HCT116 (cell line): Measurements from ENCODE around the gene ENPP6. TPM values are rescaled to one million over a fixed set of nuclear protein-coding genes. Genes with fewer than 3 reads are reported as not detected.

Experiments used
- ATAC-seq: fragments of 200-7000 bp; cut with Tn5 transposase; 2 replicates; pipeline ENCODE4 v1.9.1; 2020; ENCODE audit warnings: mild to moderate bottlenecking, moderate library complexity
- BruUV-seq: library from RNA; stranded (reverse); fragments of 400-500 nt; replicated peaks from 2 replicates; lab custom pipeline; 2021; lab: Mats Ljungman, UMichigan
- CTCF ChIA-PET: fragments of 300-600 bp; sonication (Branson Sonifier 250); formaldehyde crosslinking; loops from one replicate; lab custom pipeline; 2021; ENCODE audit warnings: antibody characterized with exemption; lab: Charles Lee
- POLR2A ChIA-PET: fragments of 300-600, 350-600 bp; sonication (Branson Sonifier 250); formaldehyde crosslinking; loops from one replicate; lab custom pipeline; 2021; ENCODE audit warnings: antibody characterized with exemption; lab: Charles Lee
- RAD21 ChIA-PET, 2 experiments: fragments of 300-600 bp; sonication (Branson Sonifier 250); formaldehyde crosslinking; loops; one replicate each; lab custom pipeline; 2023; ENCODE audit warnings: low total read pairs in 2 of 2; ENCODE audit not compliant: uncharacterized antibody in 2 of 2, unreplicated experiment in 2 of 2, low non-redundant PET in 1 of 2; lab: Charles Lee
- DNase-seq: peaks from one replicate; pipeline ENCODE4 v3.0.0-alpha.2; 2010; ENCODE audit warnings: low read depth, low spot score
- H2AFZ ChIP-seq: fragments of 200-600 bp; shearing (Covaris generic), sonication (generic); 2 replicates; pipeline ENCODE4 v1.6.1; 2017; ENCODE audit warnings: low read depth, mixed run types, mixed read lengths, antibody characterized with exemption, low read length; ENCODE audit not compliant: poor library complexity, severe bottlenecking
- H3K27ac ChIP-seq: 2 replicates; pipeline ENCODE4 v1.5.1; 2012; ENCODE audit warnings: low read depth, low read length
- H3K27me3 ChIP-seq: fragments of 200-600 bp; sonication (generic); 2 replicates; pipeline ENCODE4 v1.6.1; 2016; ENCODE audit warnings: mixed run types, low read length, mixed read lengths; ENCODE audit not compliant: insufficient read depth
- H3K36me3 ChIP-seq, 2 experiments: fragments of 200-500 bp in 1 of 2; fragments of 200-600 bp in 1 of 2; sonication (Bioruptor generic) in 1 of 2; sonication (generic) in 1 of 2; 2 replicates each; pipeline versions ENCODE4 v1.5.1 to v1.6.1; 2014 to 2016; ENCODE audit warnings: low read length in 2 of 2, inconsistent platforms in 1 of 2, mixed read lengths in 1 of 2, mixed run types in 1 of 2; ENCODE audit not compliant: insufficient read depth in 2 of 2, control insufficient read depth in 1 of 2
- H3K4me1 ChIP-seq, 2 experiments: fragments of 200-600 bp in 1 of 2; sonication (generic) in 1 of 2; 2 replicates each; pipeline versions ENCODE4 v1.5.1 to v1.6.1; 2012 to 2017; ENCODE audit warnings: low read length in 2 of 2, inconsistent platforms in 1 of 2, mild to moderate bottlenecking in 1 of 2, mixed read lengths in 1 of 2, mixed run types in 1 of 2, moderate library complexity in 1 of 2; ENCODE audit not compliant: insufficient read depth in 2 of 2, control insufficient read depth in 1 of 2
- H3K4me2 ChIP-seq: fragments of 200-600 bp; sonication (generic); 2 replicates; pipeline ENCODE4 v1.6.1; 2017; ENCODE audit warnings: mixed run types, low read length, mixed read lengths
- H3K4me3 ChIP-seq, 2 experiments: fragments of 200-600 bp in 1 of 2; sonication (generic) in 1 of 2; replicated peaks in 1 of 2; 2 replicates each; pipeline ENCODE4 v1.5.1; 2011 to 2016; ENCODE audit warnings: low read length in 2 of 2, control low read depth in 1 of 2, low read depth in 1 of 2, mild to moderate bottlenecking in 1 of 2, mixed read lengths in 1 of 2, mixed run types in 1 of 2
- H3K79me2 ChIP-seq: fragments of 200-600 bp; sonication (generic); 2 replicates; pipeline ENCODE4 v1.6.1; 2017; ENCODE audit warnings: mild to moderate bottlenecking, mixed run types, low read length, moderate library complexity, mixed read lengths; ENCODE audit not compliant: insufficient read depth
- H3K9ac ChIP-seq: fragments of 200-600 bp; sonication (generic); 2 replicates; pipeline ENCODE4 v1.6.1; 2016; ENCODE audit warnings: low read length, mixed read lengths
- H3K9me2 ChIP-seq: fragments of 200-600 bp; sonication (generic), shearing (Covaris generic); 2 replicates; pipeline ENCODE4 v1.6.1; 2017; ENCODE audit warnings: mixed run types, mild to moderate bottlenecking, moderate library complexity; ENCODE audit not compliant: insufficient read depth
- H3K9me3 ChIP-seq, 2 experiments: fragments of 200-500 bp in 1 of 2; fragments of 200-600 bp in 1 of 2; sonication (Bioruptor generic) in 1 of 2; sonication (generic) in 1 of 2; 2 replicates each; pipeline ENCODE4 v1.6.1; 2014 to 2017; ENCODE audit warnings: low read length in 2 of 2, mixed read lengths in 2 of 2, inconsistent platforms in 1 of 2, low read depth in 1 of 2, mild to moderate bottlenecking in 1 of 2, mixed run types in 1 of 2, moderate library complexity in 1 of 2; ENCODE audit not compliant: control insufficient read depth in 1 of 2, insufficient read depth in 1 of 2
- H4K20me1 ChIP-seq: fragments of 200-600 bp; sonication (generic), shearing (Covaris generic); 2 replicates; pipeline ENCODE4 v1.6.1; 2017; ENCODE audit warnings: mixed run types, mild to moderate bottlenecking, moderate library complexity; ENCODE audit not compliant: insufficient read depth
- CEBPB ChIP-seq: IDR thresholded peaks from 2 replicates; pipeline ENCODE4 v1.6.1; 2012; ENCODE audit warnings: low read depth
- CTCF ChIP-seq, 3 experiments: fragments of 200-600 bp in 1 of 3; sonication (generic) in 1 of 3; IDR thresholded peaks in 2 of 3; conservative IDR thresholded peaks in 1 of 3; 2 replicates each; pipeline ENCODE4 v1.5.1; 2012 to 2017; ENCODE audit warnings: low read depth in 2 of 3, low read length in 2 of 3, antibody characterized with exemption in 1 of 3, borderline replicate concordance in 1 of 3, control low read depth in 1 of 3, mild to moderate bottlenecking in 1 of 3, mixed read lengths in 1 of 3, mixed run types in 1 of 3, moderate library complexity in 1 of 3; ENCODE audit not compliant: insufficient read depth in 1 of 3
- EGR1 ChIP-seq: IDR thresholded peaks from 2 replicates; pipeline ENCODE4 v1.6.1; 2012; ENCODE audit warnings: low read depth
- ELF1 ChIP-seq: IDR thresholded peaks from 2 replicates; pipeline ENCODE4 v1.6.1; 2012; ENCODE audit warnings: low read depth, borderline replicate concordance
- EZH2 ChIP-seq: fragments of 200-600 bp; sonication (generic); IDR thresholded peaks from 2 replicates; pipeline ENCODE4 v1.6.1; 2017; ENCODE audit warnings: antibody characterized with exemption, mixed run types
- EZH2phosphoT487 ChIP-seq: fragments of 200-600 bp; IDR thresholded peaks from 2 replicates; pipeline ENCODE4 v1.6.1; 2018; ENCODE audit warnings: antibody characterized with exemption, borderline replicate concordance
- FOSL1 ChIP-seq: IDR thresholded peaks from 2 replicates; pipeline ENCODE4 v1.6.1; 2012; ENCODE audit warnings: low read depth
- MAX ChIP-seq: IDR thresholded peaks from 2 replicates; pipeline ENCODE4 v1.6.1; 2012
- POLR2A ChIP-seq: IDR thresholded peaks from 2 replicates; pipeline ENCODE4 v1.7.0; 2011; ENCODE audit warnings: borderline replicate concordance; ENCODE audit not compliant: insufficient read depth, insufficient read length; ENCODE audit errors: extremely low read depth
- REST ChIP-seq: IDR thresholded peaks from 2 replicates; pipeline ENCODE4 v1.6.1; 2012; ENCODE audit warnings: low read depth
- SP1 ChIP-seq: IDR thresholded peaks from 2 replicates; pipeline ENCODE4 v1.6.1; 2012; ENCODE audit warnings: low read depth
- TCF7L2 ChIP-seq: IDR thresholded peaks from 2 replicates; pipeline ENCODE4 v1.7.0; 2011; ENCODE audit warnings: borderline replicate concordance, inconsistent platforms; ENCODE audit not compliant: insufficient read depth, insufficient read length; ENCODE audit errors: extremely low read depth
- YY1 ChIP-seq: IDR thresholded peaks from 2 replicates; pipeline ENCODE4 v1.6.1; 2011; ENCODE audit warnings: low read length, low read depth, moderate library complexity, mild to moderate bottlenecking; ENCODE audit not compliant: insufficient replicate concordance; ENCODE audit errors: extremely low read depth
- ZBTB33 ChIP-seq: IDR thresholded peaks from 2 replicates; pipeline ENCODE4 v1.6.1; 2011; ENCODE audit warnings: mild to moderate bottlenecking, low read length, moderate library complexity; ENCODE audit not compliant: insufficient replicate concordance; ENCODE audit errors: extremely low read depth
- intact Hi-C: fragments of 100-400 bp; cut with micrococcal nuclease; formaldehyde crosslinking; loops from 2 replicates; pipeline ENCODE4 v1.10.0; 2022
- total RNA-seq: library from RNA; stranded (reverse); gene quantifications from one replicate; pipeline ENCODE4 v1.2.1, GENCODE V29; 2021; ENCODE audit not compliant: unreplicated experiment

ENPP6 gene
- total RNA-seq, 1 experiment from 2014 or later, result not detected

- RAD21 ChIA-PET, result no interaction called here
- TF ChIP-seq EZH2 (no peak), FOSL1 (no peak), CTCF (IDR thresholded peaks at IDR 0.05 in 2 of 3, conservative IDR thresholded peaks at IDR 0.05 in 1 of 3; ENCODE audit: borderline replicate concordance in 1 of 3, insufficient read depth in 1 of 3, low read depth in 2 of 3, low read length in 2 of 3) (no peak), POLR2A (no peak), REST (no peak), MAX (no peak), YY1 (no peak), ZBTB33 (no peak), EZH2phosphoT487 (no peak), EGR1 (no peak), SP1 (no peak), TCF7L2 (no peak), ELF1 (no peak), CEBPB (no peak)
- POLR2A ChIA-PET, result no interaction called here
- Histone ChIP-seq H3K9me3 (no peaks in the 10 kb centered on the region), H4K20me1 (no peaks in the 10 kb centered on the region), H3K4me1 (peaks cover 0 to 4% of the 10 kb centered on the region in 2 experiments; a peak in 1 of 4 replicates), H3K27me3 (no peaks in the 10 kb centered on the region), H3K4me3 (no peak overlapping the region), H2AFZ (no peak overlapping the region), H3K9me2 (no peaks in the 10 kb centered on the region), H3K36me3 (no peaks in the 10 kb centered on the region), H3K27ac (no peak overlapping the region), H3K9ac (no peak overlapping the region), H3K79me2 (no peaks in the 10 kb centered on the region), H3K4me2 (no peak overlapping the region)
- intact Hi-C loops, result no loop called here
- ATAC-seq, result no peak
- CTCF ChIA-PET, result no interaction called here
- DNase-seq, result no peak
- no TSS peak for BruUV-seq
Observed at GRCh38 chr4:184232975-184233374, 15.3 kb upstream of the ENPP6 start.
